ENCODE data around the gene FHIP2A.

The FHIP2A gene

GRCh38 chr10:114801411-114801813 is 20.2 kb upstream of the FHIP2A start:
- H4K20me1 ChIP-seq (ENCODE audit: control insufficient read depth, insufficient read depth, low read depth, low read length) = no peaks in the 10 kb centered on the region
- H3K9me3 ChIP-seq (ENCODE audit: control insufficient read depth, insufficient read depth, low read length) = no peaks in the 10 kb centered on the region
- H3K79me2 ChIP-seq (ENCODE audit: control insufficient read depth, low read length) = no peaks in the 10 kb centered on the region
- H3K27ac ChIP-seq (ENCODE audit: low read depth, low read length) = no peak overlapping the region
- peaks cover 16% of the 10 kb centered on the region for H3K4me1 ChIP-seq (ENCODE audit: control insufficient read depth, low read length)
- TF ChIP-seq CTCF (IDR thresholded peaks at IDR 0.05; ENCODE audit: low read depth, low read length, poor library complexity, severe bottlenecking) (no peak), EZH2phosphoT487 (IDR thresholded peaks at IDR 0.05; ENCODE audit: borderline replicate concordance, low read length) (no peak)
- peak overlapping the region; percentile 38; the same call in 1 of the 2 replicates for H3K4me3 ChIP-seq (ENCODE audit: low read length)
- no peaks in the 10 kb centered on the region for H3K27me3 ChIP-seq (ENCODE audit: control insufficient read depth, low read length)
- H3K9me2 ChIP-seq (replicated peaks; ENCODE audit: control insufficient read depth, low read length) = no peaks in the 10 kb centered on the region
- peak overlapping the region; percentile 51 for H3K4me2 ChIP-seq (ENCODE audit: low read length)
- no peaks in the 10 kb centered on the region for H3F3A ChIP-seq (ENCODE audit: control insufficient read depth, insufficient read depth)
- no peaks in the 10 kb centered on the region for H3K36me3 ChIP-seq (ENCODE audit: control insufficient read depth, low read length)

GRCh38 chr10:114802177-114802576 is 19.4 kb upstream of the FHIP2A start:
- Histone ChIP-seq H3K27me3 (ENCODE audit: control insufficient read depth, low read length) (no peaks in the 10 kb centered on the region), H3K36me3 (ENCODE audit: control insufficient read depth, low read length) (no peaks in the 10 kb centered on the region), H4K20me1 (ENCODE audit: control insufficient read depth, insufficient read depth, low read depth, low read length) (no peaks in the 10 kb centered on the region), H3K4me1 (ENCODE audit: control insufficient read depth, low read length) (peaks cover 16% of the 10 kb centered on the region), H3F3A (ENCODE audit: control insufficient read depth, insufficient read depth) (no peaks in the 10 kb centered on the region), H3K4me3 (ENCODE audit: low read length) (no peak overlapping the region), H3K79me2 (ENCODE audit: control insufficient read depth, low read length) (no peaks in the 10 kb centered on the region), H3K9me2 (replicated peaks; ENCODE audit: control insufficient read depth, low read length) (no peaks in the 10 kb centered on the region), H3K9me3 (ENCODE audit: control insufficient read depth, insufficient read depth, low read length) (no peaks in the 10 kb centered on the region), H3K4me2 (ENCODE audit: low read length) (no peak overlapping the region), H3K27ac (ENCODE audit: low read depth, low read length) (no peak overlapping the region)
- TF ChIP-seq CTCF (IDR thresholded peaks at IDR 0.05; ENCODE audit: low read depth, low read length, poor library complexity, severe bottlenecking) = no peak

- Histone ChIP-seq H3K27me3 (ENCODE audit: control insufficient read depth, low read length) (no peaks in the 10 kb centered on the region), H3K79me2 (ENCODE audit: control insufficient read depth, low read length) (no peaks in the 10 kb centered on the region), H3K27ac (ENCODE audit: low read depth, low read length) (no peak overlapping the region), H3K36me3 (ENCODE audit: control insufficient read depth, low read length) (no peaks in the 10 kb centered on the region), H3K4me1 (ENCODE audit: control insufficient read depth, low read length) (peaks cover 7% of the 10 kb centered on the region), H3K9me3 (ENCODE audit: control insufficient read depth, insufficient read depth, low read length) (no peaks in the 10 kb centered on the region), H3K4me3 (ENCODE audit: low read length) (no peak overlapping the region), H3K9me2 (replicated peaks; ENCODE audit: control insufficient read depth, low read length) (no peaks in the 10 kb centered on the region), H4K20me1 (ENCODE audit: control insufficient read depth, insufficient read depth, low read depth, low read length) (no peaks in the 10 kb centered on the region), H3K4me2 (ENCODE audit: low read length) (no peak overlapping the region), H3F3A (ENCODE audit: control insufficient read depth, insufficient read depth) (no peaks in the 10 kb centered on the region)
- TF ChIP-seq EZH2phosphoT487 (IDR thresholded peaks at IDR 0.05; ENCODE audit: borderline replicate concordance, low read length) (no peak), CTCF (IDR thresholded peaks at IDR 0.05; ENCODE audit: low read depth, low read length, poor library complexity, severe bottlenecking) (no peak)
Measured at GRCh38 chr10:114806562-114807391, 14.8 kb upstream of the FHIP2A start.
